Testis (tissue), 3 donors: ENCODE results near the gene MBD3L3. TPM values are rescaled to one million over a fixed set of nuclear protein-coding genes. Genes with fewer than 3 reads are reported as not detected.

Experiments
- DNase-seq: peaks from one replicate; pipeline ENCODE4 v3.0.0-alpha.2; 2019
- H3K27ac ChIP-seq, 2 donors: fragments of 200-600 bp; sonication (generic); one replicate each; pipeline ENCODE4 v1.5.1; 2019
- H3K27me3 ChIP-seq: fragments of 200-600 bp; sonication (generic); one replicate; pipeline ENCODE4 v1.5.1; 2019
- H3K36me3 ChIP-seq: fragments of 200-600 bp; sonication (generic); one replicate; pipeline ENCODE4 v1.5.1; 2017; ENCODE audit warnings: low read depth; ENCODE audit errors: missing control alignments
- H3K4me1 ChIP-seq: fragments of 200-600 bp; sonication (generic); one replicate; pipeline ENCODE4 v1.5.1; 2019
- H3K4me3 ChIP-seq, 2 donors: fragments of 200-600 bp; sonication (generic); one replicate each; pipeline ENCODE4 v1.5.1; 2017 to 2019
- H3K9me3 ChIP-seq: fragments of 200-600 bp; sonication (generic); one replicate; pipeline ENCODE4 v1.5.1; 2017
- POLR2A ChIP-seq: fragments of 450-650 bp; IDR thresholded peaks from one replicate; pipeline ENCODE4 v1.6.1; 2017; ENCODE audit warnings: antibody characterized with exemption, mild to moderate bottlenecking, moderate library complexity
- WGBS, 2 donors: methylation state at CpG; one replicate each; pipeline ENCODE4 v1.1.5; 2018; 5-methylcytosine and 5-hydroxymethylcytosine counted together
- intact Hi-C: fragments of 100-400 bp; cut with DNase I; formaldehyde crosslinking; loops from one replicate; pipeline ENCODE4 v1.15.1; 2023; ENCODE audit warnings: low total_unique reads
- polyA plus RNA-seq: library from polyadenylated mRNA; stranded (reverse); fragments of 350-450 nt; fragmentation: Illumina TruSeq; extraction: RNeasy Lipid Tissue Mini Kit (QIAGEN cat#74804); gene quantifications from one replicate; pipeline ENCODE4 v1.2.3, GENCODE V29; 2014; ENCODE audit warnings: low read depth, low replicate concordance; ENCODE audit not compliant: insufficient read depth
- total RNA-seq, 2 donors: library from RNA; depleted of rRNA; stranded (reverse); fragments of >200 nt; gene quantifications; one replicate each; pipeline ENCODE4 v1.2.3, GENCODE V29; 2016
- TF ChIP-seq, protein P1 (sequence below), 3 experiments: fragments of 450-650 bp in 2 of 3; fragments of 200-600 bp in 1 of 3; sonication (generic) in 1 of 3; IDR thresholded peaks; one replicate each; pipeline ENCODE4 v1.5.1; 2016 to 2019; ENCODE audit warnings: antibody characterized with exemption in 3 of 3, mild to moderate bottlenecking in 2 of 3, moderate library complexity in 1 of 3

Gene MBD3L3
- total and polyA plus RNA-seq, 3 donors from 2014 or later: 2.2 to 2.6 TPM; not detected in 1

DNA sequence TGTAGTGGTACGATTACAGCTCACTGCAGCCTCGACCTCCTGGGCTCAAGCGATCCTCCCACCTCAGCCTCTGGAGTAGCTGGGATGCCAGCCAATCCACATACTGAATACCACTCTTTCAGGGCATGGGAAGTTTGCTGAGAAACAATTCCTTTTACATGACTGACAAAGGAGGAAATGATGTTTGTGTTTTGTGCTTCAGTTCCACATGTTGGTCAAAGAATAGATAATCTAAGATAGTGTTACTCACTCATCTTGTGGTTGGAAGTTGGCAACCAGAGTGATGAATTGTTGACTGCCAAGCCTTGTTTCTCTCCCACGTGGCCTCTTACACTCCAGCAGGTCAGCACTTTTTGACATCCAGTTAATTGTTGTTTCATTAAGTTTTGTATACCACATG, 44.8 kb downstream of the MBD3L3 start:
- DNase-seq: no peak
- no peak overlapping the region for H3K27ac ChIP-seq
- H3K36me3 ChIP-seq: no peaks in the 10 kb centered on the region
- no peaks in the 10 kb centered on the region for H3K4me1 ChIP-seq
- H3K4me3 ChIP-seq: no peak overlapping the region
- TF ChIP-seq POLR2A: no peak
- TF ChIP-seq, protein P1, sequence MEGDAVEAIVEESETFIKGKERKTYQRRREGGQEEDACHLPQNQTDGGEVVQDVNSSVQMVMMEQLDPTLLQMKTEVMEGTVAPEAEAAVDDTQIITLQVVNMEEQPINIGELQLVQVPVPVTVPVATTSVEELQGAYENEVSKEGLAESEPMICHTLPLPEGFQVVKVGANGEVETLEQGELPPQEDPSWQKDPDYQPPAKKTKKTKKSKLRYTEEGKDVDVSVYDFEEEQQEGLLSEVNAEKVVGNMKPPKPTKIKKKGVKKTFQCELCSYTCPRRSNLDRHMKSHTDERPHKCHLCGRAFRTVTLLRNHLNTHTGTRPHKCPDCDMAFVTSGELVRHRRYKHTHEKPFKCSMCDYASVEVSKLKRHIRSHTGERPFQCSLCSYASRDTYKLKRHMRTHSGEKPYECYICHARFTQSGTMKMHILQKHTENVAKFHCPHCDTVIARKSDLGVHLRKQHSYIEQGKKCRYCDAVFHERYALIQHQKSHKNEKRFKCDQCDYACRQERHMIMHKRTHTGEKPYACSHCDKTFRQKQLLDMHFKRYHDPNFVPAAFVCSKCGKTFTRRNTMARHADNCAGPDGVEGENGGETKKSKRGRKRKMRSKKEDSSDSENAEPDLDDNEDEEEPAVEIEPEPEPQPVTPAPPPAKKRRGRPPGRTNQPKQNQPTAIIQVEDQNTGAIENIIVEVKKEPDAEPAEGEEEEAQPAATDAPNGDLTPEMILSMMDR (IDR thresholded peaks at IDR 0.05): no peak
- intact Hi-C loops: no loop called here
- no peaks in the 10 kb centered on the region for H3K27me3 ChIP-seq
- H3K9me3 ChIP-seq: no peaks in the 10 kb centered on the region
- WGBS, 2 donors: 68 to 73% methylated on average over 4 of the region's 4 CpGs

DNA sequence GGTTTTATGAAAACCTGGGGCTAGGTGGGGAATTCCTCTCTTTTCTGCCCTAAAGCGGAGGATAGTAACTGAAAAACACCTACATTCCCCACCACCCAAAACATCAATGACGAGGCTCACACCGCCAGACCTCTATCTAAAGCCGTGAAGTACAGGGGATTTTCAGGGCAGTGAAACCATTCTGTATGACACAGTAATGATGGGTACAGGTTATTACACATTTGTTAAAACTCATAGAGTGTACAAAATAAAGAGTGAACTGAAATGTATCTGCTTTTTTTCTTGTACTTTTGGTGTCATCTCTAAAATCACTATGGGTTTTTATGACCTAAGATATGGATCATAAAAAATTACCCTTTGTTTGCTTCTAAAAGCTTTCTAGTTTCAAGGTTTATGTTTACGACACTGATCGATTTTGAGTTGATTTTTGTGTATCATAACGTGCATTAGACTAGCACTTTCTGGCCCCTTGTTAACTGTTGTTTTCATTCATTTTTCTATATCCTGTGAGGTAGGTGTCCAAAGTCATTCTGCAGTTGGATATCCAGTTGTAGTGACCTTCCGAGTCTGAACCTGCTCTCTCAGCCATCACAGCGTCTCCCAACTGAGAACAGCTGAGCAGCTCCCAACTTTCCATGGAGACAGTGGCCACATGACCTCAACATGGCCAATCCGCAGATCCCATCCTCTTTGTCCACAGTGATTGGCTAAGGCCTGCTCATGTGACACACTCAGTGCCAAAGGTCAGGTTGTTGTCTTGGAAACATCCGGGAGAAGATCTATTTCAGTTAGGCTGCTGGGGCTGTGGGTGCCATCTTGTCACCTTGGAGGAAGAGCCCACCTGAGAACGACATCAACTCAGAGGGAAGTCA, 47.5 kb downstream of the MBD3L3 start:
- intact Hi-C loops: no loop called here
- H3K4me1 ChIP-seq: no peaks in the 10 kb centered on the region
- no peaks in the 10 kb centered on the region for H3K36me3 ChIP-seq
- TF ChIP-seq, protein P1 (IDR thresholded peaks at IDR 0.05): no peak
- no peak for TF ChIP-seq POLR2A
- no peaks in the 10 kb centered on the region for H3K27me3 ChIP-seq
- WGBS, 2 donors: 62 to 71% methylated on average over 11 to 12 of the region's 12 CpGs
- peak overlapping the region in 1 of 2 donors; percentile 31 for H3K4me3 ChIP-seq
- peak; percentile 81 for DNase-seq
- H3K9me3 ChIP-seq: no peaks in the 10 kb centered on the region
- H3K27ac ChIP-seq: no peak overlapping the region

DNA sequence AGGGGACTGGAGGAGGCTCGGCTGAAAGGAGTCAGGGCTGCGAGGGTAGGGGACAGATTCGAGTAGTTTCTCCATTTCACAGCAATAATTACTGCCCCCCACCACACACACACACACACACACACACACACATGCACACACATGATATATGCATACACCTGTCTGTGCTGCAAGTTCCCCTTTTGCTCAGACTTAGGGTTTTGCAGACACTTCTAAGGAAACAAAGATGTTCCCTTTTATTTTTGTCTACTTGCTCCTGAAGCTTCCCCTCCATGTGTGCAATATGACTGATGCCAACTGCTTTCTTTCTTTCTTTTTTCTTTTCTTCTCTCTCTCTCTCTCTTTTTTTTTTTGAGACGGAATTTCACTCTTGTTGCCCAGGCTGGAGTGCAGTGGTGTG, 50.6 kb downstream of the MBD3L3 start:
- no peak overlapping the region for H3K27ac ChIP-seq
- no peak for DNase-seq
- no peaks in the 10 kb centered on the region for H3K4me1 ChIP-seq
- H3K36me3 ChIP-seq: no peaks in the 10 kb centered on the region
- H3K9me3 ChIP-seq: no peaks in the 10 kb centered on the region
- no peaks in the 10 kb centered on the region for H3K27me3 ChIP-seq
- H3K4me3 ChIP-seq: no peak overlapping the region
- intact Hi-C loops: no loop called here
- WGBS, 2 donors: 42 to 61% methylated on average over 4 of the region's 4 CpGs
- TF ChIP-seq POLR2A: no peak
- TF ChIP-seq, protein P1 (IDR thresholded peaks at IDR 0.05): no peak

Other genes starting within 250 kb of the MBD3L3 start
- 1 to 10 TPM; 1.4 to 5.0 TPM for gene ADGRE1, start 171.1 kb downstream of the MBD3L3 start, total RNA-seq
- 1.5 TPM for gene ADGRE1, start 171.1 kb downstream of the MBD3L3 start, polyA plus RNA-seq
- gene MBD3L2B, start 37.2 kb downstream of the MBD3L3 start, total RNA-seq: not detected
- not detected for gene MBD3L2B, start 37.2 kb downstream of the MBD3L3 start, polyA plus RNA-seq
- not detected for gene MBD3L5, start 28.1 kb downstream of the MBD3L3 start, total RNA-seq
- gene MBD3L5, start 28.1 kb downstream of the MBD3L3 start, polyA plus RNA-seq: not detected
- gene MBD3L4, start 18.5 kb downstream of the MBD3L3 start, total RNA-seq: not detected
- not detected for gene MBD3L4, start 18.5 kb downstream of the MBD3L3 start, polyA plus RNA-seq
- gene MBD3L2, start 9.4 kb downstream of the MBD3L3 start, total RNA-seq: not detected
- gene MBD3L2, start 9.4 kb downstream of the MBD3L3 start, polyA plus RNA-seq: not detected
- gene ZNF557, start 11.0 kb upstream of the MBD3L3 start, total RNA-seq: 10 to 100 TPM; 20.8 to 21.0 TPM
- 5.6 TPM for gene ZNF557, start 11.0 kb upstream of the MBD3L3 start, polyA plus RNA-seq
- gene INSR, start 235.7 kb upstream of the MBD3L3 start, total RNA-seq: 10 to 100 TPM; 85.1 to 96.5 TPM
- gene INSR, start 235.7 kb upstream of the MBD3L3 start, polyA plus RNA-seq: 9.3 TPM